Suppressor macrophage treated with lipopolysaccharide for 4 hours (primary cell): ENCODE data around the gene C17orf58.

ENCODE experiments used
- DNase-seq: peaks from one replicate; pipeline ENCODE4 v3.0.0-alpha.2; 2020

C17orf58 gene

GRCh38 chr17:67947325-67947813, 48.9 kb downstream of the C17orf58 start:
- no peak for DNase-seq

- DNase-seq, result no peak
These were observed 49.8 kb downstream of the C17orf58 start for GRCh38 chr17:67946513-67946912.

GRCh38 chr17:67944035-67944434, 52.2 kb downstream of the C17orf58 start:
- no peak for DNase-seq

- no peak for DNase-seq
These were observed 53.5 kb downstream of the C17orf58 start for GRCh38 chr17:67942810-67943209.
